GM23338 (cell line): ENCODE measurements around the gene DNAAF8.

ENCODE experiments used
- EZH2phosphoT487 ChIP-seq: fragments of 200-600 bp; sonication (generic); IDR thresholded peaks from one replicate; pipeline ENCODE4 v1.8.1; 2018; ENCODE audit warnings: antibody characterized with exemption; ENCODE audit not compliant: unreplicated experiment
- TF ChIP-seq, protein P1 (sequence below), 2 experiments: fragments of 200-600 bp in 1 of 2; sonication (generic) in 1 of 2; conservative IDR thresholded peaks; 2 replicates each; pipeline versions ENCODE4 v1.5.1 to v1.6.1; 2016 to 2017; ENCODE audit warnings: antibody characterized with exemption in 2 of 2, low read depth in 2 of 2, mild to moderate bottlenecking in 2 of 2, moderate library complexity in 1 of 2

- TF ChIP-seq, protein P1, sequence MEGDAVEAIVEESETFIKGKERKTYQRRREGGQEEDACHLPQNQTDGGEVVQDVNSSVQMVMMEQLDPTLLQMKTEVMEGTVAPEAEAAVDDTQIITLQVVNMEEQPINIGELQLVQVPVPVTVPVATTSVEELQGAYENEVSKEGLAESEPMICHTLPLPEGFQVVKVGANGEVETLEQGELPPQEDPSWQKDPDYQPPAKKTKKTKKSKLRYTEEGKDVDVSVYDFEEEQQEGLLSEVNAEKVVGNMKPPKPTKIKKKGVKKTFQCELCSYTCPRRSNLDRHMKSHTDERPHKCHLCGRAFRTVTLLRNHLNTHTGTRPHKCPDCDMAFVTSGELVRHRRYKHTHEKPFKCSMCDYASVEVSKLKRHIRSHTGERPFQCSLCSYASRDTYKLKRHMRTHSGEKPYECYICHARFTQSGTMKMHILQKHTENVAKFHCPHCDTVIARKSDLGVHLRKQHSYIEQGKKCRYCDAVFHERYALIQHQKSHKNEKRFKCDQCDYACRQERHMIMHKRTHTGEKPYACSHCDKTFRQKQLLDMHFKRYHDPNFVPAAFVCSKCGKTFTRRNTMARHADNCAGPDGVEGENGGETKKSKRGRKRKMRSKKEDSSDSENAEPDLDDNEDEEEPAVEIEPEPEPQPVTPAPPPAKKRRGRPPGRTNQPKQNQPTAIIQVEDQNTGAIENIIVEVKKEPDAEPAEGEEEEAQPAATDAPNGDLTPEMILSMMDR (conservative IDR thresholded peaks at IDR 0.05; ENCODE audit: low read depth in 2 of 2) = no peak
- no peak for TF ChIP-seq EZH2phosphoT487
Observed at GRCh38 chr16:4746215-4746614, 11.9 kb downstream of the DNAAF8 start.
